Esophagus squamous epithelium (tissue), 4 donors: ENCODE measurements around the gene SCAI.

Experiments
- CTCF ChIP-seq, 6 experiments: fragments of 450-650 bp in 4 of 6; fragments of 200-600 bp in 2 of 6; sonication (generic) in 2 of 6; IDR thresholded peaks; one replicate each; pipeline ENCODE4 v1.5.1; 2016 to 2019; ENCODE audit warnings: antibody characterized with exemption in 6 of 6, mild to moderate bottlenecking in 4 of 6, moderate library complexity in 4 of 6
- POLR2A ChIP-seq, 4 donors: fragments of 450-650 bp; IDR thresholded peaks; one replicate each; pipeline ENCODE4 v1.6.1; 2017; ENCODE audit warnings: antibody characterized with exemption in 4 of 4, mild to moderate bottlenecking in 4 of 4, moderate library complexity in 3 of 4

GRCh38 chr9:125003332-125003731 is 140.0 kb downstream of the SCAI start:
- TF ChIP-seq CTCF (IDR thresholded peaks at IDR 0.05) (no peak), POLR2A (IDR thresholded peaks at IDR 0.05) (no peak)
